Peyer's patch (tissue), 4 donors: ENCODE measurements around the gene LTBP2. TPM values are rescaled to one million over a fixed set of nuclear protein-coding genes. Genes with fewer than 3 reads are reported as not detected.

Source experiments
- DNase-seq, 3 donors: peaks; one replicate each; pipeline ENCODE4 v3.0.0-alpha.2; 2017 to 2019
- H3K27ac ChIP-seq, 4 donors: fragments of 200-600 bp; sonication (generic); one replicate each; pipeline ENCODE4 v1.5.1; 2016 to 2019
- H3K27me3 ChIP-seq, 2 donors: fragments of 200-600 bp; sonication (generic); one replicate each; pipeline ENCODE4 v1.5.1; 2019
- H3K36me3 ChIP-seq, 3 donors: fragments of 200-600 bp; sonication (generic); one replicate each; pipeline ENCODE4 v1.5.1; 2016 to 2019
- H3K4me1 ChIP-seq, 4 donors: fragments of 200-600 bp; sonication (generic); one replicate each; pipeline ENCODE4 v1.5.1; 2016 to 2019
- H3K4me3 ChIP-seq, 4 donors: fragments of 200-600 bp; sonication (generic); 1 replicate in 3 of 4; 2 replicates in 1 of 4; pipeline ENCODE4 v1.5.1; 2016 to 2019; ENCODE audit warnings: mild to moderate bottlenecking in 1 of 4
- H3K9me3 ChIP-seq, 4 donors: fragments of 200-600 bp; sonication (generic); one replicate each; pipeline ENCODE4 v1.5.1; 2016 to 2019; ENCODE audit warnings: mild to moderate bottlenecking in 1 of 4
- CTCF ChIP-seq, 6 experiments: fragments of 450-650 bp in 4 of 6; fragments of 200-600 bp in 2 of 6; sonication (generic) in 1 of 6; IDR thresholded peaks; one replicate each; pipeline ENCODE4 v1.5.1; 2017 to 2019; ENCODE audit warnings: antibody characterized with exemption in 6 of 6, mild to moderate bottlenecking in 3 of 6, moderate library complexity in 1 of 6
- POLR2A ChIP-seq, 2 donors: fragments of 450-650 bp; IDR thresholded peaks; one replicate each; pipeline ENCODE4 v1.5.1; 2017; ENCODE audit warnings: antibody characterized with exemption in 2 of 2, mild to moderate bottlenecking in 2 of 2, moderate library complexity in 2 of 2
- total RNA-seq, 4 donors: library from RNA; depleted of rRNA; stranded (reverse); fragments of >200 nt; gene quantifications; one replicate each; pipeline ENCODE4 v1.1.0, GENCODE V29; 2016

The LTBP2 gene
- total RNA-seq, 4 donors from 2014 or later = 10.7 to 34.7 (median 16.0) TPM

DNA sequence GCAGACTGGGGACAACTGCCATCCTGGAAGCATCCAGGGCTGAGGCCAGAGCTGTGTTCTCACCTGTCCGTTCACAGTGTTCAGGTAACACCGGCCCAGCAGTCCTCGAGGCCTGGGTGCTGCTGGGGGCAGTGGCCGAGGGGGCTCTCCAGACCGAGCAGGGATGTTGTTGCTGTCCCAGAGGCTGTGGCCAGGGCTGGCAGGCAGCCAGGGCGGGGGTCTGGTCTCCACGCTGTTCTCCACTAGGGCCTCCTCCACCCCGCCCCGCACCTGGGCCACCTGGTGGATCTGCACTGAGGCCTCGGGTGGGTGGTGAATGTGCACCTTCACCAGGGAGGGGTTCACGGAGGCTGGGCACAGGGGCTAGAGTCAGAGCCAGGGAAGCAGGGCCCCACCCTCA lies 61.0 kb downstream of the LTBP2 start:
- H3K4me3 ChIP-seq = no peak overlapping the region
- H3K27me3 ChIP-seq = no peaks in the 10 kb centered on the region
- TF ChIP-seq CTCF (IDR thresholded peaks at IDR 0.05) = no peak
- TF ChIP-seq POLR2A (IDR thresholded peaks at IDR 0.05) = no peak
- no peak overlapping the region for H3K27ac ChIP-seq
- no peak for DNase-seq
- H3K36me3 ChIP-seq = no peaks in the 10 kb centered on the region
- peaks cover 0 to 5% (median 0%) of the 10 kb centered on the region in 4 donors for H3K4me1 ChIP-seq
- no peaks in the 10 kb centered on the region for H3K9me3 ChIP-seq

- DNase-seq = no peak
- no peak for TF ChIP-seq POLR2A (IDR thresholded peaks at IDR 0.05)
- TF ChIP-seq CTCF (IDR thresholded peaks at IDR 0.05) = no peak
These were observed 62.0 kb downstream of the LTBP2 start for GRCh38 chr14:74550071-74550470.

GRCh38 chr14:74549588-74549987 lies 62.4 kb downstream of the LTBP2 start:
- DNase-seq = no peak
- Histone ChIP-seq H3K4me3 (no peak overlapping the region), H3K27me3 (no peaks in the 10 kb centered on the region), H3K4me1 (peaks cover 0 to 5% (median 0%) of the 10 kb centered on the region in 4 donors), H3K27ac (no peak overlapping the region), H3K9me3 (no peaks in the 10 kb centered on the region), H3K36me3 (no peaks in the 10 kb centered on the region)
- TF ChIP-seq POLR2A (IDR thresholded peaks at IDR 0.05) (no peak), CTCF (IDR thresholded peaks at IDR 0.05) (no peak)

More at GRCh38 chr14:74550071-74550470, 62.0 kb downstream of the LTBP2 start:
- Histone ChIP-seq H3K9me3 (no peaks in the 10 kb centered on the region), H3K27me3 (no peaks in the 10 kb centered on the region), H3K4me3 (no peak overlapping the region), H3K36me3 (no peaks in the 10 kb centered on the region), H3K4me1 (peaks cover 0 to 5% (median 0%) of the 10 kb centered on the region in 4 donors), H3K27ac (no peak overlapping the region)

DNA sequence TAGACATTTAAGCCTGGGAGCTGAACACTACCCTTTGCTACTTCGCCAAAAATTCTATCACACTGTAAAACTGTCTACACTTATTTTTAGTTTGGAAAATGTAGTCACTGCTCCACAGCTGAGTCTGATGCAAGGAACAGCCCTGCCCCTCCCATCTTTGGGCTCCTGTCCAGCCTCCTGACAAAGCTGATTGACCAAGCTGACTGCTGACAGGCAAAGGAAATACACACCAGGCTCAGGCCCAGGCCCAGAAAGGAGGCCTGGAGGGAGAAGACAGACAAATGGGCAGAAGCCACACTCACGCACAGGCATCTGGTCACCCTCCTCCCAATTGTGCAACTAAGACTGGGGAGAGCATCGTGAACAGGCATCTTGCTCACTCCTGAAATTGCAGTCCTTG lies 63.2 kb downstream of the LTBP2 start:
- no peaks in the 10 kb centered on the region for H3K9me3 ChIP-seq
- no peaks in the 10 kb centered on the region for H3K27me3 ChIP-seq
- H3K36me3 ChIP-seq = no peaks in the 10 kb centered on the region
- no peak overlapping the region for H3K27ac ChIP-seq
- no peak overlapping the region for H3K4me3 ChIP-seq
- TF ChIP-seq POLR2A (IDR thresholded peaks at IDR 0.05) = no peak
- no peak for TF ChIP-seq CTCF (IDR thresholded peaks at IDR 0.05)
- no peak for DNase-seq
- H3K4me1 ChIP-seq = peaks cover 0 to 5% (median 0%) of the 10 kb centered on the region in 4 donors

- Histone ChIP-seq H3K36me3 (no peaks in the 10 kb centered on the region), H3K27me3 (no peaks in the 10 kb centered on the region), H3K27ac (no peak overlapping the region), H3K4me3 (no peak overlapping the region), H3K9me3 (no peaks in the 10 kb centered on the region), H3K4me1 (no peaks in the 10 kb centered on the region)
- DNase-seq = no peak
- no peak for TF ChIP-seq CTCF (IDR thresholded peaks at IDR 0.05)
- TF ChIP-seq POLR2A (IDR thresholded peaks at IDR 0.05) = no peak
These were observed 64.6 kb downstream of the LTBP2 start for GRCh38 chr14:74547331-74547927.

DNA sequence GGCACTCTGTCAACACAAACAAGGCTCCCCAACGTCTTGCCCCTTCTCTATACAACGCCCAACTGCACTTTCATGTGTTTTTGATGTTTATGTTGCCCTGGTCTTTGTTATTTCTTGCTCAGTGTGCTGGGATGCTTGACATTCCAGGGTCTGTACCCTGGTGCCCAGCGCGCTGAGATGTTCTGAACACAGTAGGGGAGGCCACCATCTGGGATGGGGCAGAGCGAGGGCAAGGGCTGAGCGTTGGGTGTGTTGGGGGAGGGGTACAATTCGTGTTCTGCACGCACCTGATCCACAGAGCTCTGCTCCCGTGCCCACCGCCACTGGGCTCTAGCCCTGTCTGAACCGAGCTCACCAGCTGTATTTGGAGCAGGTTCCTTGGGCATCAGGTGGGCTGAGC lies 65.6 kb downstream of the LTBP2 start:
- no peak for DNase-seq
- Histone ChIP-seq H3K4me3 (no peak overlapping the region), H3K36me3 (no peaks in the 10 kb centered on the region), H3K27me3 (no peaks in the 10 kb centered on the region), H3K27ac (no peak overlapping the region), H3K9me3 (no peaks in the 10 kb centered on the region), H3K4me1 (no peaks in the 10 kb centered on the region)
- TF ChIP-seq CTCF (IDR thresholded peaks at IDR 0.05) (no peak), POLR2A (IDR thresholded peaks at IDR 0.05) (no peak)
